Measurements from ENCODE around the gene BBLN.
A peak's percentile ranks its signal among the peaks of the same experiment; 100 is the strongest.
"Not testable (repeated sequence)": the region's sequence is repeated elsewhere in the genome, so short reads cannot be mapped to it uniquely, and the experiment has no call there.

BBLN gene

DNA sequence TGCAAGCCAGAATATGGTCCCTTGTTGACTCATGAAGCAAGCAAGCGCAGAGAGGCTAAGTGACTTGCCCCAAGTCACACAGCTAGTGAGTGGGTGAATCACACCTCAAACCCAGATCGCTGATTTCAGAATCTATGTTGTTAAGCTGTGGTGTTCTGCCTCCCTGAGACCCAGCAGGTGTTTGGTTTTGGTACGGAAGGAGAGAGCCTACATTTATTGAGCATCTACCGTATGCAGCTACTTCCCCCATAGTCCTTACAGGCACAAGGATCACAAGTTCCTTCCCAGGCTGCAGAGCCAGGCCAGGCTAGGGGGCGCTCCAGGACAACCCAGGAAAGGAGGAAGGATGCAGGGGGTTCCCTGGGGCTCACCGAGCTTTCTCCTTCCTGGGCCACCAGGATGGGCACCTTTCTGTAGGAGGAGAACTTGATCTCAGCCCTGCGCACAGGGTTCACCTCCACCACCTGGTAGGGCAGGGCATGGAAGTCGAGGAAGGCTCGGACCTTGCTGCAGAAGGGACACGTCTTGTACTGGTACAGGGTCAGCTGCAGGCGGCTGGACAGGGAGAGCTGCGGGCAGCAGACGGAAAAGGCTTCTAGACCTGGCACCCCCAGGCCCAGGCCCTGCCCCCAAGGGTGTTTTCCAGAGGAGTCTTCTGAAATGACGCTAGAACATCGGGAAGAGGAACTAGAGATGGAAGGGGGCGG lies 35.0 kb upstream of the BBLN start:
- DNase-seq = peak; percentile 3

- no peak for DNase-seq
These were observed 34.3 kb upstream of the BBLN start for GRCh38 chr9:128125580-128126354.

DNA sequence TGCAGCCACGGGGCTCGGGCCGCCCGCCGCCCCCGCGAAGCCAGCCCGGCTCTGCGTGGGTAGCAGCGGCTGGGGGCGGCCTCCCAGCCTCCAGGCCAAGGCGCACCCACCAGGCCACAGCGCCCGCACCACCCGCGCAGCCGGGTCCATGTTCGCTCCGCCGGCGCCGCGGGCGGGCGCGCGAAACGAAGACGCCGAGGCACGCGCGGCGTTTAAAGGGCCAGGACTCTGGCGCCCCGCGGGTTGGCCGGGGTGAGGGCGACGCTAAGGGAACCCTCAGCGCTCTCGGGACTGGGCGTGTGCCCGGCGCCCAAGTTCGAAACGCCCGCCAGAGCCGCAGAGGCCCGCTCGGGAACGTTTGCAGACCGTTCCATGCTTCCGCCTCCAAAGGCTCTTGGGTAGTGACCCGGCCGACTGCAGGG lies 32.5 kb upstream of the BBLN start, which contains the start of gene PTGES2:
Gene PTGES2 (minus strand): TSS at position 162 of the 422 bp plus-strand sequence. CDS start 12 bp downstream, at position 150.
- DNase-seq = peak; percentile 53

GRCh38 chr9:128127990-128128835 lies 31.9 kb upstream of the BBLN start:
- peak; percentile 84 for DNase-seq

- no peak for DNase-seq
These were observed 31.1 kb upstream of the BBLN start for GRCh38 chr9:128128836-128129590.

DNA sequence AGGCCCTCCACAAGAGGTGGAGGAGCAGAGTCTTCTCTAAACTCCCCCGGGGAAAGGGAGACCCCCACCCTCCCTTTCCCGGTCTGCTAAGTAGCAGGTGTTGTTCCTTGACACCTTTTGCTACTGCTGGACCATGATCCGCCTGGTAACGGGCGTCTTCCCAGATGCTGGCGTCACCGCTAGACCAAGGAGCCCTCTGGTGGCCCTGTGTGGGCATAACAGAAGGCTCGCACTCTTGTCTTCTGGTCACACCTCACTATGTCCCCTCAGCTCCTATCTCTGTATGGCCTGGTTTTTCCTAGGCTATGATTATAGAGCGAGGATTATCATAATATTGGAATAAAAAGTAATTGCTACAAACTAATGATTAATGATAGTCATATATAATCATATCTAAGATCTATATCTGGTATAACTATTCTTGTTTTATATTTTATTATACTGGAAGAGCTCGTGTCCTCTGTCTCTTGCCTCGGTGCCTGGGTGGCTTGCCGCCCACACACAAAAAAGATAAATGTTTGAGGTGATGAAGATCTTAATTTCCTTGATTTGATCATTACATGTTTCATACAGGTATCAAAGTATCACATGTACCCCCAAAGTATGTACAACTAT lies 30.0 kb upstream of the BBLN start:
- DNase-seq = not testable (repeated sequence)

DNA sequence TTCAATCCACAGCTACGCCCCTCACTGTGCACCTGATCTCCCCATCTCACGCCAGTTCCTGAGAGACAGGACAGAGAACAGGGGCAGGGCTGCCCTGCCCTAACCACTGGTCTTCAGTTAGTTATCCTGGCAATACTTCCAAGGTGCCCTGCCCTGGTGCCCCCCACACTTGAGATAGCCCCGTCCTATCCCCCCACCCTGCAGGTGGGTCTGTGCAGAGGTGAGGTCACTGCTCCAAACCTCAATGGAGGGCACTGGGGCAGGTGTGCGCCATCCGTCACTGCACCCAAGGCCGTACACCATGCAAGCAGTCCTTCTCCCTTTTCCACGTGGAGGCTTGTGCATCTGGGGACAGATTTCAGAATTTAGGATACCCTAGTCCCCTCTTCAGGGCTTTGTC lies 29.4 kb upstream of the BBLN start:
- DNase-seq = not testable (repeated sequence)

GRCh38 chr9:128131346-128131745 lies 28.7 kb upstream of the BBLN start:
- not testable (repeated sequence) for DNase-seq

DNA sequence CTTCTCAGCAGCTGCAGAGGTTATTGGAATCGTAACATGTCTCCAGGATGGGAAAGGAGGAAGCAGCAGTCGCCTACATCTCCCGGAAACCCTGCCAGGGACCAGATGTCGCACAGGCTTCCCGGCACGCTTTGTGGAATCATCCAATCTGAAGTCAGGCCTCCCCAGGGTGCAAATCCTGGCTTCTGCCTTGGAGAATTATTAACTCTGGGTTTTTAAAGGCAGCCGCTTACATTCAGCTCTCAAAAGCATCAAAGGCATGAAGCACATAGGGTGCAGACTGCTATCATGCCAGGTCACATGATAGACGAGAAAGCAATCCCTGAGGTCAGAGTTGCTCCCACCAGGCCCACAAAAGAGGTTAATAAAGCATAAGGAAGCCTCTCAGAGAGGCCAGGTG lies 27.9 kb upstream of the BBLN start:
- DNase-seq = not testable (repeated sequence)

DNA sequence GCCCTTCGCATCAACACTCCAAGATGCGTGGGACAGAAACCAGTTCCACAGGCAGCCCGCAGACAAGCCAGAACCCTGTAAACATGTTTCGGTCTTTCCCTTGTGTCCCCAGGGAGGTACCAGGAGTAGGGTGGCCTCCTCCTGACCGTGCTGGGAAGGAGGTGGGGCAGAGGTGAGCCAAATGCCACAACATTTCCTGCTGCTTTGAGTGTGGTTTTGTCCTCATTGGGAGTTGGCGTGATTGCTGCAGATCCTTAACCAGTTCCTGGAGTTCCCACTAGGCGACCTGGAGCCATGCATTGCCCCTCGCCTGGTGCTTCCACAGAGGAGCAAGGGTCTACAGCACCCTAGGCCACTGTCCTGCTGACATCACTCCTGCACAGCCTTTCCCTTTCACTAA lies 24.5 kb upstream of the BBLN start:
- not testable (repeated sequence) for DNase-seq

- no peak for DNase-seq
These were observed 23.0 kb upstream of the BBLN start for GRCh38 chr9:128136816-128137793.

DNA sequence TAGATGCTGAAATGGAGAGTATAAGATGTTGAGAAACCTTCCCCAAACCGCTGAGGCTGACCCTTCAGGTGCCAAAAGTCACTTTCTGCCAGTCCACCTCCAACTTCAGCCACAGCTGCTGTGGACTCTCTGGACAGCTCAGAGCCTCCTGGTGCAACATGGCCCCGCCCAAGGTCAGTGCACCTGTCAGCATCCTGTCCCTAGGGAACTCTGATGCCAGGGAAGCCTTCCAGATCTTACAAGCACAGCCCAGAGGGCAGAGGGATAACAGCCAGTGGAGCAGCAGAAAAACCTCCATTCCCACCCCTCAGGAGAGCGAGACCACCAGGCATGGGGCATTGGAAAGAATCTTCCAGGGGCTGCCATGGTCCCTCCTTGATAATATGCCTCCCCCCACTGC lies 22.1 kb upstream of the BBLN start:
- DNase-seq = no peak

DNA sequence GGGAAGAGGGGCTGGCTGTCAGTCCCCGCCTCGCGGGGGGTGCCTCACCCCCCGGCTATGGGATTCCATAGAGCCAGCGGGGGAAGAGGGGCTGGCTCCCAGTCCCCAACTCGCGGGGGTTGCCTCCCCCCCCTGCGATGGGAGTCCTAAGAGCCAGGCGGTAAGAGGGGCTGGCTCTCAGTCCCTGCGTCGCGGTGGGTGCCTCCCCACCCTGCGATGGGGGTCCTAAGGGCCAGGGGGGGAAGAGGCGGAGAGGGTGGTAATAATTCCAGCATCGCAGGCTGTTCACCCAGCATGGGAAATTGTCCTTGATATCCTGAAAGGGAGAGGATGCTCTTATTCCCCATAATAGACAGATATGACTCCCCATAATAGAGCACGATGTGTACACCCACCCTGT lies 20.4 kb upstream of the BBLN start:
- DNase-seq = no peak

GRCh38 chr9:128141604-128142003 lies 18.5 kb upstream of the BBLN start:
- no peak for DNase-seq

DNA sequence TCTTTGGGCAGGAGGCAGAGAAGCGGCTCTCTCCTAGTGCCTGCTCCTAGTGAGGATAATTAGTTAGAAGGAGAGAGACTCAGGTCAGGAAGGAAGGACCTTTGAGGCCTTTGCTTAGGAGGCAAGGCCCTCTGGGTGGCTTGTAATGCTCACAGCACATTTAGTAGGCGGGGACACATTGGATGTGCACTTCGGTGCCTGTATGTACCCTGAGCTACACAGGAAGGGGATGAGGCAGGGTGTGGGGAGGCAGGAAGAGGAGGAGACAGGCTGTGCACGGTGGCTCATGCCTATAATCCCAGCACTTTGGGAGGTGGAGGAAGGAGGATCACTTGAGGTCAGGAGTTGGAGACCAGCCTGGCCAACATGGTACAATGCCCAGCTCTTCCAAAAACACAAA lies 18.0 kb upstream of the BBLN start:
- no peak for DNase-seq

- no peak for DNase-seq
These were observed 17.5 kb upstream of the BBLN start for GRCh38 chr9:128142596-128142995.

DNA sequence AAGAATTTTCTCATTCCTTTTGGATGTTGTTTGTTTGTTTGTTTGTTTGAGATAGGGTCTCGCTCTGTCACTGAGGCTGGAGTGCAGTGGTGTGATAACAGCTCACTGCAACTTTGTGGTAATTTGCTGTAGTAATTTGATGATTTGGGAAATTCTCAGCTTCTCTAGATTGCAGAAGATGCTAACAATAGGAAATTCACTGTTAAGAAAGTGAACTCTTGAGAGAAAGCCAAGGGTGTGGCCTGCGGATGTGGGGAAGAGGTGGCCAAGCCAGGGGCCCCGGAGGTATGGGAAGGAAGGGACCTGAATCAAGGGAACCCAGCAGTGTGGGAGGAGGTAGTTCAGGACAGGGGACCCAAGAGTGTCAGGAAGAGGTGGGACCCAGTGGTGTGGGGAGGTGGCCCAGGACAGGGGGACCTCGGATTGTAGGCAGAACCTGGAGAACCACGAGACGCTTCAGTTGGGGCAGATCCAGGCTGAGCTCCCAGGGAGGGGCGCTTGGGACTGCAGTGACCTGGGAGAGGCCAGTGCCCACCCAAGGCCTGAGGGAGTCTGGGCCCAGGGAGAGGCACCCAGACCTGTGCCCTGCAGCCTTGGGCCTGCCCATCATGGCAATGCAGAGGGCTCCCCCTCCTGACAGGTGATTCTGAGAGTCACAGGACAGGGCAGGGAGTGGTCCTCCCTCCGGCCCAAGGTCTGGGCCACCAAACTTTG lies 16.4 kb upstream of the BBLN start:
- no peak for DNase-seq

- DNase-seq = no peak
These were observed 15.6 kb upstream of the BBLN start for GRCh38 chr9:128144239-128145181.

DNA sequence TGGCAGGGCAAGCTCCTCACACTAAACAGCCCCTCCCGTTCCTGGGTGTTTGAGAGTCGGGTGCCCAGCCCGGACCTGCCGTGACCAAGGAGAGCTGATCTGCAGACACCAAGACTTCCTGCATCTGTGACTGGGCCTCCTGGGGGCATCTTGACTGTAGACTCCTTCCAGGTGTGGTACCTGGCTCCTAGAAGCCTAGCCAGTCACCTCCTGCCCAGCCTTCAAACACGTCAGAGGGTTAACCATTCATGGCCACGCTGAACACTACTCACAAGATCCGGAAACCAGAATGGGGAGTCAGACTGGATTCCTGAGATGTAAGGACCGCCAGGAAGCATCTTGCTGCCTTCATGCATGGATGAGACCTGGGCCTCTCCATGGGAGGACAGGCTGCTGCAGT lies 14.5 kb upstream of the BBLN start:
- no peak for DNase-seq
